Measurements from ENCODE around the gene ITGB5. TPM values are rescaled to one million over a fixed set of nuclear protein-coding genes. Genes with fewer than 3 reads are reported as not detected.
"Not testable (repeated sequence)": the region's sequence is repeated elsewhere in the genome, so short reads cannot be mapped to it uniquely, and the experiment has no call there.

Gene ITGB5
- total and polyA plus RNA-seq, 2 donors = 9.6 to 16.9 TPM

GRCh38 chr3:124834723-124835718 lies 52.1 kb downstream of the ITGB5 start:
- H3K4me3 ChIP-seq (ENCODE audit: low read length in 2 of 2) = peak overlapping the region; percentile 9 to 22
- H3K4me1 ChIP-seq (ENCODE audit: control insufficient read depth in 2 of 2, insufficient read depth in 2 of 2, low read length in 2 of 2) = peaks cover 14 to 33% of the 10 kb centered on the region in 2 donors

GRCh38 chr3:124833710-124834332 lies 53.3 kb downstream of the ITGB5 start:
- no peak overlapping the region for H3K4me3 ChIP-seq (ENCODE audit: low read length in 2 of 2)
- 98% methylated on average over 4 of the region's 4 CpGs for WGBS
- no peaks in the 10 kb centered on the region for H3K36me3 ChIP-seq (ENCODE audit: control insufficient read depth in 2 of 2, insufficient read depth in 2 of 2, low read length in 1 of 2)
- no peaks in the 10 kb centered on the region for H3K27me3 ChIP-seq (ENCODE audit: control insufficient read depth in 2 of 2, insufficient read depth in 1 of 2, low read length in 1 of 2)
- H3K9me3 ChIP-seq (ENCODE audit: control insufficient read depth in 2 of 2, insufficient read depth in 1 of 2, low read length in 1 of 2) = peaks cover 0 to 12% of the 10 kb centered on the region in 2 donors
- no peak for DNase-seq (ENCODE audit: low read depth in 6 of 9, low spot score in 9 of 9)
- H3K4me1 ChIP-seq (ENCODE audit: control insufficient read depth in 2 of 2, insufficient read depth in 2 of 2, low read length in 2 of 2) = peaks cover 14 to 33% of the 10 kb centered on the region in 2 donors
- no peak overlapping the region for H3K27ac ChIP-seq (ENCODE audit: low read depth in 1 of 2, low read length in 1 of 2)

More at GRCh38 chr3:124834723-124835718, 52.1 kb downstream of the ITGB5 start:
- Histone ChIP-seq H3K36me3 (ENCODE audit: control insufficient read depth in 2 of 2, insufficient read depth in 2 of 2, low read length in 1 of 2) (no peaks in the 10 kb centered on the region), H3K27ac (ENCODE audit: low read depth in 1 of 2, low read length in 1 of 2) (peak overlapping the region; percentile 69 to 94), H3K27me3 (ENCODE audit: control insufficient read depth in 2 of 2, insufficient read depth in 1 of 2, low read length in 1 of 2) (no peaks in the 10 kb centered on the region), H3K9me3 (ENCODE audit: control insufficient read depth in 2 of 2, insufficient read depth in 1 of 2, low read length in 1 of 2) (peaks cover 0 to 12% of the 10 kb centered on the region in 2 donors)
- 6% methylated on average over 20 of the region's 20 CpGs for WGBS
- DNase-seq (ENCODE audit: low read depth in 6 of 9, low spot score in 9 of 9) = peak; percentile 56 to 93 (median 79)

GRCh38 chr3:124832782-124833709 lies 54.1 kb downstream of the ITGB5 start:
- Histone ChIP-seq H3K27me3 (ENCODE audit: control insufficient read depth in 2 of 2, insufficient read depth in 1 of 2, low read length in 1 of 2) (no peaks in the 10 kb centered on the region), H3K9me3 (ENCODE audit: control insufficient read depth in 2 of 2, insufficient read depth in 1 of 2, low read length in 1 of 2) (peaks cover 0 to 12% of the 10 kb centered on the region in 2 donors), H3K4me1 (ENCODE audit: control insufficient read depth in 2 of 2, insufficient read depth in 2 of 2, low read length in 2 of 2) (peaks cover 14 to 33% of the 10 kb centered on the region in 2 donors), H3K36me3 (ENCODE audit: control insufficient read depth in 2 of 2, insufficient read depth in 2 of 2, low read length in 1 of 2) (no peaks in the 10 kb centered on the region), H3K4me3 (ENCODE audit: low read length in 2 of 2) (no peak overlapping the region), H3K27ac (ENCODE audit: low read depth in 1 of 2, low read length in 1 of 2) (no peak overlapping the region)
- DNase-seq (ENCODE audit: low read depth in 6 of 9, low spot score in 9 of 9) = no peak
- 98% methylated on average over 1 of the region's 1 CpG for WGBS

- no peak overlapping the region for H3K4me3 ChIP-seq (ENCODE audit: low read length in 2 of 2)
- H3K9me3 ChIP-seq (ENCODE audit: control insufficient read depth in 2 of 2, insufficient read depth in 1 of 2, low read length in 1 of 2) = peaks cover 0 to 12% of the 10 kb centered on the region in 2 donors
- no peaks in the 10 kb centered on the region for H3K36me3 ChIP-seq (ENCODE audit: control insufficient read depth in 2 of 2, insufficient read depth in 2 of 2, low read length in 1 of 2)
- peaks cover 14 to 28% of the 10 kb centered on the region in 2 donors for H3K4me1 ChIP-seq (ENCODE audit: control insufficient read depth in 2 of 2, insufficient read depth in 2 of 2, low read length in 2 of 2)
- H3K27me3 ChIP-seq (ENCODE audit: control insufficient read depth in 2 of 2, insufficient read depth in 1 of 2, low read length in 1 of 2) = no peaks in the 10 kb centered on the region
- H3K27ac ChIP-seq (ENCODE audit: low read depth in 1 of 2, low read length in 1 of 2) = no peak overlapping the region
- no peak for DNase-seq (ENCODE audit: low read depth in 6 of 9, low spot score in 9 of 9)
- WGBS = 93% methylated on average over 4 of the region's 4 CpGs
Observed at GRCh38 chr3:124831628-124832199, 55.5 kb downstream of the ITGB5 start.

- Histone ChIP-seq H3K36me3 (ENCODE audit: control insufficient read depth in 2 of 2, insufficient read depth in 2 of 2, low read length in 1 of 2) (no peaks in the 10 kb centered on the region), H3K9me3 (ENCODE audit: control insufficient read depth in 2 of 2, insufficient read depth in 1 of 2, low read length in 1 of 2) (peaks cover 0 to 3% of the 10 kb centered on the region in 2 donors), H3K4me1 (ENCODE audit: control insufficient read depth in 2 of 2, insufficient read depth in 2 of 2, low read length in 2 of 2) (peaks cover 4 to 16% of the 10 kb centered on the region in 2 donors), H3K4me3 (ENCODE audit: low read length in 2 of 2) (no peak overlapping the region), H3K27me3 (ENCODE audit: control insufficient read depth in 2 of 2, insufficient read depth in 1 of 2, low read length in 1 of 2) (no peaks in the 10 kb centered on the region), H3K27ac (ENCODE audit: low read depth in 1 of 2, low read length in 1 of 2) (peak overlapping the region in 1 of 2 donors; percentile 26)
- no peak for DNase-seq (ENCODE audit: low read depth in 6 of 9, low spot score in 9 of 9)
- WGBS = 81% methylated on average over 6 of the region's 6 CpGs
Observed at GRCh38 chr3:124829819-124830554, 57.2 kb downstream of the ITGB5 start.

GRCh38 chr3:124829178-124829818 lies 57.9 kb downstream of the ITGB5 start:
- Histone ChIP-seq H3K36me3 (ENCODE audit: control insufficient read depth in 2 of 2, insufficient read depth in 2 of 2, low read length in 1 of 2) (no peaks in the 10 kb centered on the region), H3K27me3 (ENCODE audit: control insufficient read depth in 2 of 2, insufficient read depth in 1 of 2, low read length in 1 of 2) (no peaks in the 10 kb centered on the region), H3K4me3 (ENCODE audit: low read length in 2 of 2) (no peak overlapping the region), H3K4me1 (ENCODE audit: control insufficient read depth in 2 of 2, insufficient read depth in 2 of 2, low read length in 2 of 2) (peaks cover 0 to 11% of the 10 kb centered on the region in 2 donors), H3K9me3 (ENCODE audit: control insufficient read depth in 2 of 2, insufficient read depth in 1 of 2, low read length in 1 of 2) (no peaks in the 10 kb centered on the region), H3K27ac (ENCODE audit: low read depth in 1 of 2, low read length in 1 of 2) (no peak overlapping the region)
- DNase-seq (ENCODE audit: low read depth in 6 of 9, low spot score in 9 of 9) = no peak
- whole genome bisulfite sequencing = 90% methylated on average over 15 of the region's 15 CpGs

- H3K4me1 ChIP-seq (ENCODE audit: control insufficient read depth in 2 of 2, insufficient read depth in 2 of 2, low read length in 2 of 2) = peaks cover 0 to 11% of the 10 kb centered on the region in 2 donors
- not testable (repeated sequence) for H3K36me3 ChIP-seq (ENCODE audit: control insufficient read depth in 2 of 2, insufficient read depth in 2 of 2, low read length in 1 of 2); H3K4me3 ChIP-seq (ENCODE audit: low read length in 2 of 2); DNase-seq (ENCODE audit: low read depth in 6 of 9, low spot score in 9 of 9); H3K27ac ChIP-seq (ENCODE audit: low read depth in 1 of 2, low read length in 1 of 2); H3K27me3 ChIP-seq (ENCODE audit: control insufficient read depth in 2 of 2, insufficient read depth in 1 of 2, low read length in 1 of 2); H3K9me3 ChIP-seq (ENCODE audit: control insufficient read depth in 2 of 2, insufficient read depth in 1 of 2, low read length in 1 of 2)
- WGBS = 93% methylated on average over 15 of the region's 15 CpGs
Observed at GRCh38 chr3:124827476-124828206, 59.5 kb downstream of the ITGB5 start.

All from thymus (tissue), 11 donors.